H1 (cell line): ENCODE results near the gene DUSP9. TPM values are rescaled to one million over a fixed set of nuclear protein-coding genes. Genes with fewer than 3 reads are reported as not detected.

Experiments
- GABPA ChIP-seq: IDR thresholded peaks from 2 replicates; pipeline ENCODE4 v1.6.1; 2011; ENCODE audit warnings: mild to moderate bottlenecking, low read length, moderate library complexity, borderline replicate concordance; ENCODE audit not compliant: insufficient read depth
- POLR2AphosphoS5 ChIP-seq: IDR thresholded peaks from 2 replicates; pipeline ENCODE4 v1.6.1; 2011; ENCODE audit warnings: low read depth, low read length
- RXRA ChIP-seq: IDR thresholded peaks from 2 replicates; pipeline ENCODE4 v1.6.1; 2011; ENCODE audit warnings: low read depth, mild to moderate bottlenecking, low read length, moderate library complexity; ENCODE audit not compliant: insufficient read depth
- polyA plus RNA-seq, 7 experiments: library from polyadenylated mRNA; depleted of rRNA in 3 of 7; stranded (reverse) in 5 of 7; unstranded in 2 of 7; fragments of >200 nt in 5 of 7; fragments of 200-250 nt in 2 of 7; gene quantifications; 1 replicate in 5 of 7; 2 replicates in 1 of 7; 4 replicates in 1 of 7; pipeline versions ENCODE4 v1.2.1 to v1.2.3, GENCODE V29; 2011 to 2013; ENCODE audit warnings: missing spikeins in 2 of 7, mixed read lengths in 2 of 7
- total RNA-seq: library from RNA; stranded (reverse); fragmentation: NEBNext Ultra II Directional; extraction: Animal tissue kit (Norgen Biotek cat#: 25700); gene quantifications from 2 replicates; pipeline ENCODE4 v1.2.1, GENCODE V29; 2021
- TF ChIP-seq, protein P1 (sequence below): IDR thresholded peaks from 2 replicates; pipeline ENCODE4 v1.6.1; 2012; ENCODE audit warnings: low read length, inconsistent platforms

The DUSP9 gene
- total and polyA plus RNA-seq, 2 of the 8 experiments (the other 6 are each of a cell fraction or from before 2014, with no cell fraction given), result 0.80 to 1.1 TPM

DNA sequence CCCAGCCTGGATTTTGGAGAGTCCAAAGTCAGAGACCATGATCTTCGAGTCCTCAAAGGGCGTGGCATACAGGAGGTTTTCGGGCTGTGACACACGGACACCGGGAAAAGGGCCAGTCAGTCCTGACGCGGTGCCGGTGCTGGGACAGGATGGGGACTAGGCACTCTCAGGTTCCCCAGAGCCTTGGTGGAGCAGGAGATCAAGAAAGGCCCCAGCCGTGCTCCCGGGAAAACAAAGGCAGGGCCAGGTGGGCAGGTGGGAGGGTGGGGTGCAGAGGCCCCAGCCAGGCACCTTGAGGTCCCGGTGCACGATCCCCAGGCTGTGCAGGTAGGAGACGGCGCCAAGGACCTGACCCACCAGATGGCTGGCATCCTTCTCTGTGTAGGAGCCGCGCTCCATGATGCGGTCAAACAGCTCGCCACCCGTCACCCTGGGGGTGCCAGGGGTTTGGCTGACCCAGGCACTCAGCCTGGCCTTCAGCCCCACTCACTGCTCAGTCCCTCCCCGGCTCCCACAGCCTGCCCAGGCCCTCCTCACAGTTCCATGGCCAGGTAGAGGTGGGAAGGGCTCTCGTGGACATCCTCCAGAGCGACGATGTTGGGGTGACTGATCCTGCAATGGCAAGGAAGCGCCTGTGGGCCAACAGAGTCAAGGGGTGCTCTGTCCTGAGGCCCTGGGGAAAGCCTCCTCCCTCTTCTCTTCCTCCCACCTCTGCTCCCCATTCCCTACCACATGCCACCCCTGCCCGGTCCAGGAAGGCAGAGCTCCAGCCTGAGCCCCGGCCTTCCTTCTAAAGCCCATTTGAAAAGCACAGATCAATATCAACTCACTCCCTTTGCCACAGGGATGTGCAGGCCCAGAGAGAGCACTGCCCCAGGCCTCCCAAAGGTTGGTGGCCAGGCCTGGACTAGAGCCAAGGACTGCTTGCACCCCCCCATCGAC, 24.9 kb downstream of the DUSP9 start (continued):
- TF ChIP-seq, protein P1, sequence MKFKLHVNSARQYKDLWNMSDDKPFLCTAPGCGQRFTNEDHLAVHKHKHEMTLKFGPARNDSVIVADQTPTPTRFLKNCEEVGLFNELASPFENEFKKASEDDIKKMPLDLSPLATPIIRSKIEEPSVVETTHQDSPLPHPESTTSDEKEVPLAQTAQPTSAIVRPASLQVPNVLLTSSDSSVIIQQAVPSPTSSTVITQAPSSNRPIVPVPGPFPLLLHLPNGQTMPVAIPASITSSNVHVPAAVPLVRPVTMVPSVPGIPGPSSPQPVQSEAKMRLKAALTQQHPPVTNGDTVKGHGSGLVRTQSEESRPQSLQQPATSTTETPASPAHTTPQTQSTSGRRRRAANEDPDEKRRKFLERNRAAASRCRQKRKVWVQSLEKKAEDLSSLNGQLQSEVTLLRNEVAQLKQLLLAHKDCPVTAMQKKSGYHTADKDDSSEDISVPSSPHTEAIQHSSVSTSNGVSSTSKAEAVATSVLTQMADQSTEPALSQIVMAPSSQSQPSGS, result no peak
- TF ChIP-seq GABPA (no peak), RXRA (no peak), POLR2AphosphoS5 (no peak)
